ENCODE data around the gene KRTAP5-3.

- TF ChIP-seq CTCF (IDR thresholded peaks at IDR 0.05) (no peak), POLR2A (IDR thresholded peaks at IDR 0.05) (no peak)
These were observed 37.1 kb downstream of the KRTAP5-3 start for GRCh38 chr11:1570896-1571759.

Measured in adrenal gland (tissue), 5 donors.